Body of pancreas (tissue), 4 donors: ENCODE measurements around the gene PTPRN2. TPM values are rescaled to one million over a fixed set of nuclear protein-coding genes. Genes with fewer than 3 reads are reported as not detected.
A peak's percentile ranks its signal among the peaks of the same experiment; 100 is the strongest.
"Not testable (repeated sequence)": the region's sequence is repeated elsewhere in the genome, so short reads cannot be mapped to it uniquely, and the experiment has no call there.

Experiments used
- ATAC-seq: fragments of 150-250 bp; one replicate; pipeline ENCODE4 v1.9.1; 2016
- DNase-seq, 4 donors: peaks; one replicate each; pipeline ENCODE4 v3.0.0-alpha.2; 2019
- H3K27ac ChIP-seq, 4 donors: fragments of 200-600 bp; sonication (generic); 1 replicate in 3 of 4; 2 replicates in 1 of 4; pipeline versions ENCODE4 v1.5.1 to v1.6.1; 2016 to 2019; ENCODE audit warnings: mild to moderate bottlenecking in 1 of 4, mixed read lengths in 1 of 4, moderate library complexity in 1 of 4
- H3K27me3 ChIP-seq, 2 donors: fragments of 200-600 bp; sonication (generic); one replicate each; pipeline ENCODE4 v1.6.0; 2016; ENCODE audit warnings: mild to moderate bottlenecking in 1 of 2
- H3K36me3 ChIP-seq, 2 donors: fragments of 200-600 bp; sonication (generic); replicated peaks in 1 of 2; 2 replicates each; pipeline ENCODE4 v1.5.1; 2016; ENCODE audit warnings: low read depth in 2 of 2; ENCODE audit not compliant: insufficient read depth in 1 of 2
- H3K4me1 ChIP-seq: fragments of 200-600 bp; sonication (generic); one replicate; pipeline ENCODE4 v1.6.0; 2016
- H3K4me3 ChIP-seq, 2 donors: fragments of 200-600 bp; sonication (generic); 1 replicate in 1 of 2; 2 replicates in 1 of 2; pipeline ENCODE4 v1.5.1; 2016 to 2019
- H3K9me3 ChIP-seq, 3 donors: fragments of 200-600 bp; sonication (generic); 1 replicate in 2 of 3; 2 replicates in 1 of 3; pipeline ENCODE4 v1.5.1; 2016
- CTCF ChIP-seq, 7 experiments: fragments of 450-650 bp in 4 of 7; fragments of 200-600 bp in 3 of 7; sonication (generic) in 3 of 7; IDR thresholded peaks; one replicate each; pipeline ENCODE4 v1.5.1; 2016 to 2019; ENCODE audit warnings: antibody characterized with exemption in 7 of 7
- POLR2A ChIP-seq, 3 donors: fragments of 450-650 bp; IDR thresholded peaks; one replicate each; pipeline ENCODE4 v1.6.1; 2016; ENCODE audit warnings: antibody characterized with exemption in 3 of 3, mild to moderate bottlenecking in 2 of 3
- WGBS, 2 donors: methylation state at CpG; one replicate each; pipeline ENCODE4 v1.1.5; 2017; 5-methylcytosine and 5-hydroxymethylcytosine counted together
- intact Hi-C: fragments of 100-400 bp; cut with DNase I; formaldehyde crosslinking; loops from one replicate; pipeline ENCODE4 v1.15.1; 2023
- total RNA-seq, 2 donors: library from RNA; depleted of rRNA; stranded (reverse); fragments of >200 nt; gene quantifications; one replicate each; pipeline ENCODE4 v1.1.0, GENCODE V29; 2016

PTPRN2 gene
- total RNA-seq, 2 donors from 2014 or later: 31.6 to 76.1 TPM

- DNase-seq (no peak), ATAC-seq (no peak)
- Histone ChIP-seq H3K4me3 (no peak overlapping the region), H3K27ac (no peak overlapping the region), H3K9me3 (no peaks in the 10 kb centered on the region), H3K36me3 (no peaks in the 10 kb centered on the region), H3K27me3 (no peaks in the 10 kb centered on the region), H3K4me1 (peaks cover 3% of the 10 kb centered on the region)
- 34 to 47% methylated on average over 4 of the region's 4 CpGs for WGBS, 2 donors
- TF ChIP-seq CTCF (IDR thresholded peaks at IDR 0.05) (no peak), POLR2A (IDR thresholded peaks at IDR 0.05) (no peak)
- intact Hi-C loops: no loop called here
Observed at GRCh38 chr7:157503229-157503628, 1084.4 kb downstream of the PTPRN2 start.

DNA sequence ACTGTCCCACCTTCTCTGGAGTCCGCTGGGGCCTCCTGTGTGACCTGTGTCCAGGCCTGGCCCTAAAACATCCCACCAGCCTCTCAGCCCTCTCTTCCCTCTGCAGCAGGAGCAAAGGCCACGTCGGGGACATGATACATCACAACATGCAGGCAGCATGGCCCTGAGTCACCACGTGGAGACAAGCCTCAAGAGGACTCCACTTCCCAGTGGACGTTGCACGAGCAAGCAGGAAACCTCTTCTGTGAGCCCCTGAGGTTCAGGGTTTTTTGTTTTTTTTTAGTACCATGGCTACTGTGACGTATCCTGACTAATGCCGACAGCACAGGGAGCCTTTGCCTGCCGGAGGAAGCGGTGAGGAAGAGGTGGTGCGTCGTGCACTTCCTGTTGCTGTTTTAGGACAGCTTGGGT, 1084.9 kb downstream of the PTPRN2 start:
- ATAC-seq: no peak
- intact Hi-C loops: no loop called here
- H3K4me3 ChIP-seq: no peak overlapping the region

GRCh38 chr7:157501581-157501980, 1086.0 kb downstream of the PTPRN2 start:
- intact Hi-C loops: no loop called here
- no peaks in the 10 kb centered on the region for H3K27me3 ChIP-seq
- no peak for TF ChIP-seq CTCF (IDR thresholded peaks at IDR 0.05)
- no peak for TF ChIP-seq POLR2A (IDR thresholded peaks at IDR 0.05)
- no peak overlapping the region for H3K4me3 ChIP-seq
- 80 to 81% methylated on average over 21 to 22 of the region's 22 CpGs for WGBS, 2 donors
- peaks cover 12% of the 10 kb centered on the region for H3K4me1 ChIP-seq
- no peaks in the 10 kb centered on the region for H3K36me3 ChIP-seq
- no peaks in the 10 kb centered on the region for H3K9me3 ChIP-seq
- no peak for ATAC-seq
- no peak for DNase-seq
- no peak overlapping the region for H3K27ac ChIP-seq

More for the DNA sequence above, 1084.9 kb downstream of the PTPRN2 start:
- Histone ChIP-seq H3K27me3 (no peaks in the 10 kb centered on the region), H3K9me3 (no peaks in the 10 kb centered on the region), H3K36me3 (no peaks in the 10 kb centered on the region), H3K27ac (no peak overlapping the region), H3K4me1 (peaks cover 8% of the 10 kb centered on the region)
- WGBS, 2 donors: 46 to 47% methylated on average over 11 to 12 of the region's 12 CpGs
- peak in 1 of 4 donors; percentile 6 for DNase-seq
- no peak for TF ChIP-seq POLR2A (IDR thresholded peaks at IDR 0.05)
- no peak for TF ChIP-seq CTCF (IDR thresholded peaks at IDR 0.05)

GRCh38 chr7:157500989-157501540, 1086.6 kb downstream of the PTPRN2 start:
- H3K27ac ChIP-seq, ATAC-seq, H3K36me3 ChIP-seq, intact Hi-C loops, DNase-seq, H3K9me3 ChIP-seq, H3K4me3 ChIP-seq, H3K27me3 ChIP-seq: not testable (repeated sequence)
- peaks cover 12% of the 10 kb centered on the region for H3K4me1 ChIP-seq
- 68 to 90% methylated on average over 2 to 10 of the region's 45 CpGs for WGBS, 2 donors

- Histone ChIP-seq H3K27me3 (no peaks in the 10 kb centered on the region), H3K4me1 (peaks cover 12% of the 10 kb centered on the region), H3K27ac (no peak overlapping the region), H3K36me3 (no peaks in the 10 kb centered on the region), H3K4me3 (no peak overlapping the region), H3K9me3 (no peaks in the 10 kb centered on the region)
- no peak for DNase-seq
- ATAC-seq: no peak
- no peak for TF ChIP-seq POLR2A (IDR thresholded peaks at IDR 0.05)
- TF ChIP-seq CTCF (IDR thresholded peaks at IDR 0.05): no peak
- 84 to 90% methylated on average over 29 of the region's 32 CpGs for WGBS, 2 donors
- intact Hi-C loops: no loop called here
Observed at GRCh38 chr7:157500171-157500960, 1087.3 kb downstream of the PTPRN2 start.
